NCI-H146 (cell line): Measurements from ENCODE around the gene FFAR1.

Experiments
- DNase-seq: peaks from one replicate; lab custom pipeline; 2025; lab: John Stamatoyannopoulos, UW

Gene FFAR1

GRCh38 chr19:35314858-35315470 is 32.7 kb upstream of the FFAR1 start:
- no peak for DNase-seq

GRCh38 chr19:35315883-35316282 is 31.8 kb upstream of the FFAR1 start:
- DNase-seq = no peak

- no peak for DNase-seq
Observed at GRCh38 chr19:35316560-35316959, 31.1 kb upstream of the FFAR1 start.

GRCh38 chr19:35317464-35318043 is 30.1 kb upstream of the FFAR1 start:
- DNase-seq = no peak

- DNase-seq = no peak
Observed at GRCh38 chr19:35318679-35319448, 28.8 kb upstream of the FFAR1 start.

- no peak for DNase-seq
Observed at GRCh38 chr19:35320065-35320713, 27.5 kb upstream of the FFAR1 start.

GRCh38 chr19:35321291-35321690 is 26.4 kb upstream of the FFAR1 start:
- no peak for DNase-seq

GRCh38 chr19:35322014-35322413 is 25.7 kb upstream of the FFAR1 start:
- no peak for DNase-seq

- no peak for DNase-seq
Observed at GRCh38 chr19:35327642-35328041, 20.1 kb upstream of the FFAR1 start.

- DNase-seq = no peak
Observed at GRCh38 chr19:35328851-35329285, 18.8 kb upstream of the FFAR1 start, which contains the start of gene CD22. Gene CD22, plus strand, starts transcription at chr19:35329187. Its CDS starts 2,854 bp downstream, at chr19:35332041.

GRCh38 chr19:35329323-35329722 is 18.4 kb upstream of the FFAR1 start:
- no peak for DNase-seq

GRCh38 chr19:35330475-35330874 is 17.2 kb upstream of the FFAR1 start:
- no peak for DNase-seq

- no peak for DNase-seq
Observed at GRCh38 chr19:35331551-35332214, 16.0 kb upstream of the FFAR1 start.

GRCh38 chr19:35332817-35333216 is 14.9 kb upstream of the FFAR1 start:
- no peak for DNase-seq

- no peak for DNase-seq
Observed at GRCh38 chr19:35334144-35334753, 13.5 kb upstream of the FFAR1 start.

GRCh38 chr19:35336166-35336955 is 11.3 kb upstream of the FFAR1 start:
- DNase-seq = no peak

- no peak for DNase-seq
Observed at GRCh38 chr19:35337097-35337983, 10.4 kb upstream of the FFAR1 start.

GRCh38 chr19:35337984-35338296 is 9.8 kb upstream of the FFAR1 start:
- no peak for DNase-seq

GRCh38 chr19:35340431-35340830 is 7.3 kb upstream of the FFAR1 start:
- no peak for DNase-seq

GRCh38 chr19:35341006-35341405 is 6.7 kb upstream of the FFAR1 start:
- DNase-seq = no peak
